Measurements from ENCODE around the gene ZMIZ1.

DNA sequence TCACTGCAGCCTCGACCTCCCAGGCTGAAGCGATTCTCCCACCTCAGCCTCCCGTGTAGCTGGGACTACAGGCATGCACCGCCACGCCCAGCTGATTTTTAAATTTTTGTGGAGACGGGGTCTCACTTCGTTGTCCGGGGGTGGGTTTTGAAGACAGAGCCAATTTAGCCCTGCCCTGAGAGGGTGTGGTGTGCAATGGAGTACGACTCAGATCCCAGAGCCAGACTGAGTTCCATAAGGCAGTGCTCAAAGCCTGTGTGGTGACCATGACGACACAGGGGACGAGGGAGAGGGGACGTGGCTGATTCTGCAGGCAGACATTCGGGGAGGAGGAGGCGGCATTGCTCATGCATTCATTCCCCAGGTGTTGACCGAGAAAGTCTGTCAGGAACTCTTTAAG lies 72.1 kb downstream of the ZMIZ1 start:
- TF ChIP-seq CTCF (IDR thresholded peaks at IDR 0.05) (no peak), POLR2A (IDR thresholded peaks at IDR 0.05; ENCODE audit: low read length) (no peak)
